ENCODE results near the gene SLC22A23. TPM values are rescaled to one million over a fixed set of nuclear protein-coding genes. Genes with fewer than 3 reads are reported as not detected.
"Not testable (repeated sequence)": the region's sequence is repeated elsewhere in the genome, so short reads cannot be mapped to it uniquely, and the experiment has no call there.

Gene SLC22A23
- total and polyA plus RNA-seq, 2 of the 4 experiments (the other 2 are of a cell fraction), result 0.72 to 1.6 TPM

- TF ChIP-seq CTCF (conservative IDR thresholded peaks at IDR 0.05; ENCODE audit: low read depth, low read length), result no peak
These were observed 214.1 kb downstream of the SLC22A23 start (continued) for GRCh38 chr6:3242768-3243167.

GRCh38 chr6:3241745-3242144 is 215.1 kb downstream of the SLC22A23 start:
- H2BK120ac ChIP-seq (ENCODE audit: low read depth, low read length); H4K20me1 ChIP-seq (ENCODE audit: insufficient read depth, low read length); H2BK5ac ChIP-seq (ENCODE audit: low read depth, low read length, poor library complexity, severe bottlenecking); H3K4me3 ChIP-seq (ENCODE audit: insufficient read depth, low read depth, low read length); intact Hi-C loops (cut with micrococcal nuclease); H3K4me1 ChIP-seq (ENCODE audit: control insufficient read depth, insufficient read depth, low read length); DNase-seq; CTCF ChIA-PET; dilution Hi-C loops (cut with HindIII; ENCODE audit: low sequenced_read_pairs, unreplicated experiment); H3K9me1 ChIP-seq (ENCODE audit: insufficient read depth, low read length); POLR2A ChIA-PET (ENCODE audit: unreplicated experiment); H3K79me1 ChIP-seq (ENCODE audit: low read depth in 1 of 2, low read length in 2 of 2); ATAC-seq (ENCODE audit: low read depth); H2AK5ac ChIP-seq (ENCODE audit: low read depth, low read length); in situ Hi-C loops (cut with MboI; ENCODE audit: low sequenced_read_pairs); H2AK9ac ChIP-seq (replicated peaks; ENCODE audit: low read depth, low read length, poor library complexity); H2BK20ac ChIP-seq (ENCODE audit: low read depth, low read length); H2BK15ac ChIP-seq (ENCODE audit: low read depth, low read length); H3K27ac ChIP-seq (ENCODE audit: insufficient read depth, low read length); H3K14ac ChIP-seq (replicated peaks; ENCODE audit: low read depth, low read length); H3K23ac ChIP-seq (ENCODE audit: low read depth, low read length); H4K91ac ChIP-seq (ENCODE audit: insufficient read depth, low read depth, low read length); H3K4me2 ChIP-seq (ENCODE audit: low read depth, low read length); H2AFZ ChIP-seq (replicated peaks; ENCODE audit: low read length, poor library complexity); H3K4ac ChIP-seq (ENCODE audit: low read depth, low read length); H3K9ac ChIP-seq (ENCODE audit: low read depth, low read length); H3K9me3 ChIP-seq (ENCODE audit: control insufficient read depth, insufficient read depth, low read length); H3K56ac ChIP-seq (ENCODE audit: extremely low read depth, insufficient read depth, low read length); H3K18ac ChIP-seq (ENCODE audit: low read depth, low read length); H4K5ac ChIP-seq (ENCODE audit: low read depth, low read length); H4K8ac ChIP-seq (ENCODE audit: low read depth in 2 of 2, low read length in 2 of 2); BruUV-seq (replicated peaks); H3K27me3 ChIP-seq (ENCODE audit: control insufficient read depth, insufficient read depth, low read length); H3K36me3 ChIP-seq (ENCODE audit: control insufficient read depth, insufficient read depth, low read length): not testable (repeated sequence)
- no CpG with 5 or more reads among the region's 4 CpGs for WGBS, 2 experiments (ENCODE audit: extremely low coverage in 2 of 2, insufficient read length in 1 of 2)
